IPS DF 6.9 (cell line): Measurements from ENCODE around the gene WNT8B.

Experiments
- DNase-seq: peaks from one replicate; pipeline ENCODE4 v3.0.0-alpha.2; 2013; ENCODE audit warnings: low read depth, low spot score
- H3K27ac ChIP-seq: one replicate; pipeline ENCODE4 v1.5.1; 2013; ENCODE audit warnings: low read length, control low read depth
- H3K27me3 ChIP-seq: 2 replicates; pipeline ENCODE4 v1.6.1; 2013; ENCODE audit warnings: mild to moderate bottlenecking, low read length; ENCODE audit not compliant: control insufficient read depth, insufficient read depth
- H3K36me3 ChIP-seq: 2 replicates; pipeline ENCODE4 v1.6.1; 2013; ENCODE audit warnings: low read length; ENCODE audit not compliant: control insufficient read depth, insufficient read depth
- H3K4me1 ChIP-seq: 2 replicates; pipeline ENCODE4 v1.6.1; 2013; ENCODE audit warnings: low read length; ENCODE audit not compliant: control insufficient read depth, insufficient read depth
- H3K4me3 ChIP-seq: 2 replicates; pipeline ENCODE4 v1.5.1; 2013; ENCODE audit warnings: mild to moderate bottlenecking, low read length
- H3K9me3 ChIP-seq: 2 replicates; pipeline ENCODE4 v1.6.1; 2013; ENCODE audit warnings: low read length, inconsistent platforms; ENCODE audit not compliant: control insufficient read depth, insufficient read depth
- WGBS: extraction: QIAGEN DNeasy Blood & Tissue Kit; methylation state at CpG from one replicate; pipeline ENCODE4 v1.1.7; 2013; ENCODE audit warnings: mixed read lengths, missing lambda C conversion rate; ENCODE audit not compliant: insufficient read length, insufficient coverage; 5-methylcytosine and 5-hydroxymethylcytosine counted together

The WNT8B gene

GRCh38 chr10:100529475-100530298 is 66.9 kb downstream of the WNT8B start, which contains the start of gene NDUFB8:
Gene NDUFB8 (minus strand): TSS chr10:100529871. CDS start chr10:100529851, 20 bp downstream.
- peak; percentile 77 for DNase-seq
- Histone ChIP-seq H3K36me3 (peaks cover 11% of the 10 kb centered on the region), H3K4me1 (no peaks in the 10 kb centered on the region), H3K4me3 (peak within 1 kb of the TSS; percentile 89), H3K9me3 (no peaks in the 10 kb centered on the region), H3K27me3 (no peaks in the 10 kb centered on the region), H3K27ac (no peak within 1 kb of the TSS)
- WGBS: no CpG with 5 or more reads among the region's 43 CpGs

GRCh38 chr10:100531761-100532160 is 69.0 kb downstream of the WNT8B start:
- H3K4me3 ChIP-seq: no peak overlapping the region
- H3K9me3 ChIP-seq: no peaks in the 10 kb centered on the region
- no peaks in the 10 kb centered on the region for H3K4me1 ChIP-seq
- H3K27ac ChIP-seq: no peak overlapping the region
- H3K36me3 ChIP-seq: peaks cover 2% of the 10 kb centered on the region; the same call in 1 of the 2 replicates
- H3K27me3 ChIP-seq: no peaks in the 10 kb centered on the region
- no peak for DNase-seq
